ENCODE results near the gene ZNF205. TPM values are rescaled to one million over a fixed set of nuclear protein-coding genes. Genes with fewer than 3 reads are reported as not detected.

Gene ZNF205
- polyA plus RNA-seq, 1 of the 3 experiments (the other 2 are of a cell fraction) = 9.7 TPM

GRCh38 chr16:3113765-3114479 lies 1.5 kb downstream of the ZNF205 start:
- Histone ChIP-seq H3K9me2 (no peaks in the 10 kb centered on the region), H3K4me3 (ENCODE audit: low read depth in 2 of 2, low read length in 1 of 2) (peak overlapping the region; percentile 78 to 96), H3K9ac (peak overlapping the region; percentile 74; the same call in 1 of the 2 replicates), H3K4me2 (peak overlapping the region; percentile 97), H3K79me2 (ENCODE audit: insufficient read depth) (peaks cover 11% of the 10 kb centered on the region; the same call in 1 of the 2 replicates), H4K20me1 (ENCODE audit: insufficient read depth) (no peaks in the 10 kb centered on the region), H2AFZ (ENCODE audit: low read depth) (no peak overlapping the region), H3K36me3 (replicated peaks in 1 of 2; ENCODE audit: control insufficient read depth in 1 of 2, insufficient read depth in 2 of 2, low read length in 1 of 2) (peaks cover 0 to 22% of the 10 kb centered on the region in 2 experiments), H3K27me3 (ENCODE audit: insufficient read depth) (no peaks in the 10 kb centered on the region), H3F3A (replicated peaks; ENCODE audit: insufficient read depth) (no peaks in the 10 kb centered on the region), H3K4me1 (ENCODE audit: control insufficient read depth in 1 of 2, insufficient read depth in 2 of 2, low read depth in 1 of 2, low read length in 1 of 2) (peaks cover 0 to 24% of the 10 kb centered on the region in 2 experiments; a peak in 1 of 4 replicates), H3K27ac (ENCODE audit: low read depth in 2 of 2, low read length in 1 of 2) (peak overlapping the region in 1 of 2 experiments; percentile 18; a peak in 1 of 4 replicates), H3K9me3 (no peaks in the 10 kb centered on the region)
- CTCF ChIA-PET = interaction anchor here (1.0 to 10.8 kb wide), 9 partner anchors 9 to 82 kb away, joined by 3 to 64 read pairs (median 8); partner anchors contain the start of gene ZNF213
- peak; percentile 62 for DNase-seq
- WGBS (ENCODE audit: low lambda C conversion rate) = 44% methylated on average over 12 of the region's 17 CpGs
- TF ChIP-seq RAD21 (IDR thresholded peaks at IDR 0.05; ENCODE audit: low read length) (peak; percentile 14; the same call in 1 of the 2 replicates), TCF12 (IDR thresholded peaks at IDR 0.05) (peak; percentile 24; the same call in 1 of the 2 replicates), MXI1 (IDR thresholded peaks at IDR 0.05; ENCODE audit: low read depth, low read length) (peak; percentile 52; the same call in 1 of the 2 replicates), TAF1 (IDR thresholded peaks at IDR 0.05; ENCODE audit: borderline replicate concordance, low read depth, low read length) (no peak), SMC3 (IDR thresholded peaks at IDR 0.05; ENCODE audit: low read depth, low read length) (peak; percentile 12; the same call in 1 of the 2 replicates), REST (IDR thresholded peaks at IDR 0.05; ENCODE audit: low read depth, low read length) (no peak), FOXJ3 (CRISPR knock-in tag; IDR thresholded peaks at IDR 0.05) (no peak), ELF1 (IDR thresholded peaks at IDR 0.05) (no peak)
- POLR2A ChIA-PET = no interaction called here

GRCh38 chr16:3115003-3115402 lies 2.6 kb downstream of the ZNF205 start:
- H3K4me3 ChIP-seq (ENCODE audit: low read depth in 2 of 2, low read length in 1 of 2) = no peak overlapping the region
- 98% methylated on average over 12 of the region's 12 CpGs for whole genome bisulfite sequencing (ENCODE audit: low lambda C conversion rate)
- DNase-seq = no peak
- no peaks in the 10 kb centered on the region for H4K20me1 ChIP-seq (ENCODE audit: insufficient read depth)
- TF ChIP-seq RAD21 (IDR thresholded peaks at IDR 0.05; ENCODE audit: low read length) = no peak
- TF ChIP-seq SMC3 (IDR thresholded peaks at IDR 0.05; ENCODE audit: low read depth, low read length) = no peak
- no peak for TF ChIP-seq MXI1 (IDR thresholded peaks at IDR 0.05; ENCODE audit: low read depth, low read length)
- TF ChIP-seq, protein P1, sequence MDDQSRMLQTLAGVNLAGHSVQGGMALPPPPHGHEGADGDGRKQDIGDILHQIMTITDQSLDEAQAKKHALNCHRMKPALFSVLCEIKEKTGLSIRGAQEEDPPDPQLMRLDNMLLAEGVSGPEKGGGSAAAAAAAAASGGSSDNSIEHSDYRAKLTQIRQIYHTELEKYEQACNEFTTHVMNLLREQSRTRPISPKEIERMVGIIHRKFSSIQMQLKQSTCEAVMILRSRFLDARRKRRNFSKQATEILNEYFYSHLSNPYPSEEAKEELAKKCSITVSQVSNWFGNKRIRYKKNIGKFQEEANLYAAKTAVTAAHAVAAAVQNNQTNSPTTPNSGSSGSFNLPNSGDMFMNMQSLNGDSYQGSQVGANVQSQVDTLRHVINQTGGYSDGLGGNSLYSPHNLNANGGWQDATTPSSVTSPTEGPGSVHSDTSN (IDR thresholded peaks at IDR 0.05) = no peak
- no peak for TF ChIP-seq POLR2AphosphoS5 (IDR thresholded peaks at IDR 0.05; ENCODE audit: low read depth, low read length)
- no peak for TF ChIP-seq EP300 (IDR thresholded peaks at IDR 0.05; ENCODE audit: borderline replicate concordance in 1 of 2, low read depth in 1 of 2, low read length in 1 of 2)
- no peak for TF ChIP-seq USF1 (IDR thresholded peaks at IDR 0.05; ENCODE audit: borderline replicate concordance, low read depth)
- no peak for TF ChIP-seq TAF1 (IDR thresholded peaks at IDR 0.05; ENCODE audit: borderline replicate concordance, low read depth, low read length)
- TF ChIP-seq JUND (IDR thresholded peaks at IDR 0.05) = no peak
- TF ChIP-seq FOXJ3 (CRISPR knock-in tag; IDR thresholded peaks at IDR 0.05) = no peak
- TF ChIP-seq FOXM1 (IDR thresholded peaks at IDR 0.05; ENCODE audit: low read depth) = no peak
- TF ChIP-seq REST (IDR thresholded peaks at IDR 0.05; ENCODE audit: low read depth, low read length) = no peak
- POLR2A ChIA-PET = interaction anchor here (0.5 kb wide), 1 partner anchor 20 kb away, joined by 3 read pairs; the partner anchor contains the start of gene ZNF213
- no peak overlapping the region for H3K4me2 ChIP-seq
- no peaks in the 10 kb centered on the region for H3K9me3 ChIP-seq
- H3K36me3 ChIP-seq (replicated peaks in 1 of 2; ENCODE audit: control insufficient read depth in 1 of 2, insufficient read depth in 2 of 2, low read length in 1 of 2) = peaks cover 0 to 33% of the 10 kb centered on the region in 2 experiments
- no peak overlapping the region for H2AFZ ChIP-seq (ENCODE audit: low read depth)
- H3K79me2 ChIP-seq (ENCODE audit: insufficient read depth) = peaks cover 11% of the 10 kb centered on the region; the same call in 1 of the 2 replicates
- CTCF ChIA-PET = interaction anchor here (1.2 to 10.8 kb wide), 4 partner anchors 14 to 56 kb away, joined by 4 to 64 read pairs (median 15); no protein-coding TSS in a partner anchor
- no peak overlapping the region for H3K9ac ChIP-seq
- no peak overlapping the region for H3K27ac ChIP-seq (ENCODE audit: low read depth in 2 of 2, low read length in 1 of 2)
- H3K4me1 ChIP-seq (ENCODE audit: control insufficient read depth in 1 of 2, insufficient read depth in 2 of 2, low read depth in 1 of 2, low read length in 1 of 2) = peaks cover 0 to 24% of the 10 kb centered on the region in 2 experiments; a peak in 1 of 4 replicates
- no peaks in the 10 kb centered on the region for H3F3A ChIP-seq (replicated peaks; ENCODE audit: insufficient read depth)
- no peaks in the 10 kb centered on the region for H3K27me3 ChIP-seq (ENCODE audit: insufficient read depth)
- H3K9me2 ChIP-seq = no peaks in the 10 kb centered on the region

All from SK-N-SH (cell line).